ENCODE measurements around the gene CLSTN1. TPM values are rescaled to one million over a fixed set of nuclear protein-coding genes. Genes with fewer than 3 reads are reported as not detected.

The CLSTN1 gene
- total and polyA plus RNA-seq, 10 of the 15 experiments (the other 5 are each of a cell fraction or from before 2014, with no cell fraction given): 2.7 to 64.4 (median 23.2) TPM

DNA sequence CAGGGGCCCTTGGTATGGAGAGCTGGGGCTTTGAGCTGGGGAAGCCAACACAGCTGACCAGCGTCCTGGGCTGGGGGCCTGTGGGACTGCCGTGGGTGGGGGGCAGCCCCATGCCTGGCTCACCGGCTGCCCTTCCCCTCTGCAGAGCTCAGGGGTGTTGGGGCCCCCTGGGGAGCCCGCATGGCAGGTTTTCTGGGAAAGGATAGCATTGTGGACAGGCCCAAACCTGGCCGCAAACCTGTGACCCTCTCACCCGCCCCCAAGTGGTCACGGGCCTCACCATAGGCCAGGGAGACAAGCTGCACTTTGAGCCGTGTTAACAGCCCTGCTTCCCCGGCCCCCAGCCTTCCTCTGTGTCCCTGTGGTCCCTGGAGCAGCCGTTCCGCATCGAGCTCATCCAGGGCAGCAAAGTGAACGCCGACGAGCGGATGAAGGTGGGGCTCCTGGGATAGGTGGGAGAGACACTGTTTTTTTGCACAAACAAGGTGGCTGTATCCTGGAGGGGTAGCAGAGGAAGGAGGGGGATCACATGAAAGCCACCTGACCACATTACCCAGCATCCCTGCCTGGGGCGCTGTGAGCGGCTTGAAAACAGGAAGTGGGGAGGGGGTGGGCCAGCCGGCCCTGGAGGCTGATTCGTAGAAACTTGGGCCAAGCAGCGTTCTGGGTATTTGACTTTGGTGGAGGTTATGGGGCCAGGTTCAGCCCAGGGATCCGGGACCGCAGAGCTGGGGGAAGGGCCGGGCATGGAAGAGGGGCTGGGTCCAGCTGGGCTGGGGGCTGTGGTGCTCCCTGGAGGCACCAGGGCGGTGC is 106.4 kb downstream of the CLSTN1 start:
- POLR2A ChIA-PET: interaction anchor here (0.5 to 1.5 kb wide), 3 partner anchors 91 to 483 kb away, joined by 3 to 4 read pairs (median 3); no protein-coding TSS in a partner anchor
- Histone ChIP-seq H3K9ac (ENCODE audit: control insufficient read depth, insufficient read depth, low read length) (peak overlapping the region; percentile 36; the same call in 1 of the 2 replicates), H2AFZ (ENCODE audit: control insufficient read depth, low read depth, low read length) (peak overlapping the region; percentile 68), H3K27ac (ENCODE audit: control insufficient read depth, insufficient read depth) (peak overlapping the region; percentile 71), H3K4me2 (ENCODE audit: control insufficient read depth, insufficient read depth) (peak overlapping the region; percentile 45), H4K20me1 (ENCODE audit: control insufficient read depth, insufficient read depth) (no peaks in the 10 kb centered on the region), H3K4me3 (0 out of 2 replicates have a peak overlapping the region, but pooled peaks have one; percentile 34), H3K4me1 (ENCODE audit: control insufficient read depth, insufficient read depth, low read length) (peaks cover 23% of the 10 kb centered on the region), H3K9me3 (replicated peaks; ENCODE audit: control insufficient read depth, insufficient read depth, low read length) (no peaks in the 10 kb centered on the region; the same call in 2 of the 3 replicates), H3K36me3 (ENCODE audit: control insufficient read depth in 2 of 2, insufficient read depth in 2 of 2, low read length in 1 of 2) (peaks cover 18 to 72% of the 10 kb centered on the region in 2 experiments), H3K79me2 (ENCODE audit: control insufficient read depth, insufficient read depth, low read length) (no peaks in the 10 kb centered on the region; the same call in 1 of the 2 replicates), H3K27me3 (replicated peaks in 1 of 2; ENCODE audit: control insufficient read depth in 2 of 2, insufficient read depth in 2 of 2, low read length in 1 of 2) (no peaks in the 10 kb centered on the region)
- CTCF ChIA-PET: interaction anchor here (0.9 to 2.0 kb wide), 5 partner anchors 21 to 151 kb away, joined by 4 to 10 read pairs (median 5); no protein-coding TSS in a partner anchor
- RAD21 ChIA-PET (ENCODE audit: unreplicated experiment): interaction anchor here (0.8 kb wide), 1 partner anchor 91 kb away, joined by 3 read pairs; no protein-coding TSS in a partner anchor
- no TSS peak for BruUV-seq (replicated peaks)
- intact Hi-C loops (cut with micrococcal nuclease; ENCODE audit: unreplicated experiment) (loop anchor here (1.0 kb wide), 1 partner anchor 90 kb away; no protein-coding TSS in a partner anchor), in situ Hi-C loops (cut with MboI) (no loop called here)
- peak; percentile 39 for DNase-seq (ENCODE audit: low read depth, low spot score)
- SMC1A ChIA-PET (ENCODE audit: uncharacterized antibody, unreplicated experiment): interaction anchor here (1.2 kb wide), 1 partner anchor 89 kb away, joined by 3 read pairs; no protein-coding TSS in a partner anchor
- peak; percentile 80 for ATAC-seq
- peak; percentile 72 for FAIRE-seq
- WGBS (ENCODE audit: insufficient coverage, insufficient replicate concordance, low lambda C conversion rate, missing lambda C conversion rate): 9% methylated on average over 25 of the region's 25 CpGs
- TF ChIP-seq ESRRA (IDR thresholded peaks at IDR 0.05; ENCODE audit: low read length) (no peak), ASH2L (IDR thresholded peaks at IDR 0.05; ENCODE audit: borderline replicate concordance, low read depth) (no peak), ZBTB33 (IDR thresholded peaks at IDR 0.05) (no peak), STAT1 (conservative IDR thresholded peaks at IDR 0.05) (no peak), JUNB (IDR thresholded peaks at IDR 0.05) (no peak), ZNF622 (IDR thresholded peaks at IDR 0.05) (no peak), TCF3 (IDR thresholded peaks at IDR 0.05; ENCODE audit: borderline replicate concordance, insufficient read depth, low read depth, low read length) (no peak), NFXL1 (IDR thresholded peaks at IDR 0.05; ENCODE audit: borderline replicate concordance) (no peak), RAD51 (IDR thresholded peaks at IDR 0.05) (peak; percentile 96)
- TF ChIP-seq, protein P1, sequence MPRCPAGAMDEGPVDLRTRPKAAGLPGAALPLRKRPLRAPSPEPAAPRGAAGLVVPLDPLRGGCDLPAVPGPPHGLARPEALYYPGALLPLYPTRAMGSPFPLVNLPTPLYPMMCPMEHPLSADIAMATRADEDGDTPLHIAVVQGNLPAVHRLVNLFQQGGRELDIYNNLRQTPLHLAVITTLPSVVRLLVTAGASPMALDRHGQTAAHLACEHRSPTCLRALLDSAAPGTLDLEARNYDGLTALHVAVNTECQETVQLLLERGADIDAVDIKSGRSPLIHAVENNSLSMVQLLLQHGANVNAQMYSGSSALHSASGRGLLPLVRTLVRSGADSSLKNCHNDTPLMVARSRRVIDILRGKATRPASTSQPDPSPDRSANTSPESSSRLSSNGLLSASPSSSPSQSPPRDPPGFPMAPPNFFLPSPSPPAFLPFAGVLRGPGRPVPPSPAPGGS (IDR thresholded peaks at IDR 0.05; ENCODE audit: borderline replicate concordance, insufficient read depth, low read depth, low read length, poor library complexity, severe bottlenecking): no peak
- TF ChIP-seq, protein P2, sequence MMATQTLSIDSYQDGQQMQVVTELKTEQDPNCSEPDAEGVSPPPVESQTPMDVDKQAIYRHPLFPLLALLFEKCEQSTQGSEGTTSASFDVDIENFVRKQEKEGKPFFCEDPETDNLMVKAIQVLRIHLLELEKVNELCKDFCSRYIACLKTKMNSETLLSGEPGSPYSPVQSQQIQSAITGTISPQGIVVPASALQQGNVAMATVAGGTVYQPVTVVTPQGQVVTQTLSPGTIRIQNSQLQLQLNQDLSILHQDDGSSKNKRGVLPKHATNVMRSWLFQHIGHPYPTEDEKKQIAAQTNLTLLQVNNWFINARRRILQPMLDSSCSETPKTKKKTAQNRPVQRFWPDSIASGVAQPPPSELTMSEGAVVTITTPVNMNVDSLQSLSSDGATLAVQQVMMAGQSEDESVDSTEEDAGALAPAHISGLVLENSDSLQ (IDR thresholded peaks at IDR 0.05): no peak
- TF ChIP-seq, protein P3, sequence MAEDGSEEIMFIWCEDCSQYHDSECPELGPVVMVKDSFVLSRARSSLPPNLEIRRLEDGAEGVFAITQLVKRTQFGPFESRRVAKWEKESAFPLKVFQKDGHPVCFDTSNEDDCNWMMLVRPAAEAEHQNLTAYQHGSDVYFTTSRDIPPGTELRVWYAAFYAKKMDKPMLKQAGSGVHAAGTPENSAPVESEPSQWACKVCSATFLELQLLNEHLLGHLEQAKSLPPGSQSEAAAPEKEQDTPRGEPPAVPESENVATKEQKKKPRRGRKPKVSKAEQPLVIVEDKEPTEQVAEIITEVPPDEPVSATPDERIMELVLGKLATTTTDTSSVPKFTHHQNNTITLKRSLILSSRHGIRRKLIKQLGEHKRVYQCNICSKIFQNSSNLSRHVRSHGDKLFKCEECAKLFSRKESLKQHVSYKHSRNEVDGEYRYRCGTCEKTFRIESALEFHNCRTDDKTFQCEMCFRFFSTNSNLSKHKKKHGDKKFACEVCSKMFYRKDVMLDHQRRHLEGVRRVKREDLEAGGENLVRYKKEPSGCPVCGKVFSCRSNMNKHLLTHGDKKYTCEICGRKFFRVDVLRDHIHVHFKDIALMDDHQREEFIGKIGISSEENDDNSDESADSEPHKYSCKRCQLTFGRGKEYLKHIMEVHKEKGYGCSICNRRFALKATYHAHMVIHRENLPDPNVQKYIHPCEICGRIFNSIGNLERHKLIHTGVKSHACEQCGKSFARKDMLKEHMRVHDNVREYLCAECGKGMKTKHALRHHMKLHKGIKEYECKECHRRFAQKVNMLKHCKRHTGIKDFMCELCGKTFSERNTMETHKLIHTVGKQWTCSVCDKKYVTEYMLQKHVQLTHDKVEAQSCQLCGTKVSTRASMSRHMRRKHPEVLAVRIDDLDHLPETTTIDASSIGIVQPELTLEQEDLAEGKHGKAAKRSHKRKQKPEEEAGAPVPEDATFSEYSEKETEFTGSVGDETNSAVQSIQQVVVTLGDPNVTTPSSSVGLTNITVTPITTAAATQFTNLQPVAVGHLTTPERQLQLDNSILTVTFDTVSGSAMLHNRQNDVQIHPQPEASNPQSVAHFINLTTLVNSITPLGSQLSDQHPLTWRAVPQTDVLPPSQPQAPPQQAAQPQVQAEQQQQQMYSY (CRISPR knock-in tag; IDR thresholded peaks at IDR 0.05): no peak
